ENCODE results near the gene KRTAP10-1.
"Not testable (repeated sequence)": the region's sequence is repeated elsewhere in the genome, so short reads cannot be mapped to it uniquely, and the experiment has no call there.

KRTAP10-1 gene

GRCh38 chr21:44569861-44570517 lies 30.0 kb upstream of the KRTAP10-1 start:
- no peak for DNase-seq

- no peak for DNase-seq
These were observed 28.9 kb upstream of the KRTAP10-1 start for GRCh38 chr21:44568667-44569556.

- no peak for DNase-seq
These were observed 28.3 kb upstream of the KRTAP10-1 start for GRCh38 chr21:44568261-44568660.

- no peak for DNase-seq
These were observed 27.6 kb upstream of the KRTAP10-1 start for GRCh38 chr21:44567481-44568171.

- no peak for DNase-seq
These were observed 26.4 kb upstream of the KRTAP10-1 start for GRCh38 chr21:44566403-44566802.

- no peak for DNase-seq
These were observed 25.0 kb upstream of the KRTAP10-1 start for GRCh38 chr21:44564886-44565598.

- no peak for DNase-seq
These were observed 24.1 kb upstream of the KRTAP10-1 start for GRCh38 chr21:44564099-44564498.

- no peak for DNase-seq
These were observed 18.7 kb upstream of the KRTAP10-1 start, which contains the start of gene KRTAP10-3 for GRCh38 chr21:44558695-44559094. KRTAP10-3 (minus strand) TSS chr21:44558795; CDS start chr21:44558715, 80 bp downstream.

- not testable (repeated sequence) for DNase-seq
These were observed 18.3 kb upstream of the KRTAP10-1 start for GRCh38 chr21:44558329-44558675.

- DNase-seq = peak; percentile 21
These were observed 17.7 kb upstream of the KRTAP10-1 start for GRCh38 chr21:44557491-44558328.

GRCh38 chr21:44556879-44557278 lies 16.9 kb upstream of the KRTAP10-1 start:
- no peak for DNase-seq

GRCh38 chr21:44555200-44555875 lies 15.3 kb upstream of the KRTAP10-1 start:
- DNase-seq = peak; percentile 21

GRCh38 chr21:44552681-44553080 lies 12.7 kb upstream of the KRTAP10-1 start:
- DNase-seq = peak; percentile 4

GRCh38 chr21:44552136-44552535 lies 12.1 kb upstream of the KRTAP10-1 start:
- DNase-seq = peak; percentile 17

- peak; percentile 17 for DNase-seq
These were observed 11.5 kb upstream of the KRTAP10-1 start, which contains the start of gene KRTAP10-2 for GRCh38 chr21:44551340-44551961. KRTAP10-2 (minus strand) TSS chr21:44551505; CDS start chr21:44551458, 47 bp downstream.

GRCh38 chr21:44550807-44551206 lies 10.8 kb upstream of the KRTAP10-1 start:
- DNase-seq = peak; percentile 11

- DNase-seq = not testable (repeated sequence)
These were observed 10.3 kb upstream of the KRTAP10-1 start for GRCh38 chr21:44550285-44550684.

- no peak for DNase-seq
These were observed 9.7 kb upstream of the KRTAP10-1 start for GRCh38 chr21:44549525-44550211.

GRCh38 chr21:44548922-44549321 lies 8.9 kb upstream of the KRTAP10-1 start:
- DNase-seq = no peak

GRCh38 chr21:44548381-44548780 lies 8.4 kb upstream of the KRTAP10-1 start:
- DNase-seq = no peak
